Measurements from ENCODE around the gene SMIM35. TPM values are rescaled to one million over a fixed set of nuclear protein-coding genes. Genes with fewer than 3 reads are reported as not detected.

SMIM35 gene
- total and polyA plus RNA-seq, 2 donors (not counting 3 experiments of a cell fraction or from before 2014, with no cell fraction given), result not detected

DNA sequence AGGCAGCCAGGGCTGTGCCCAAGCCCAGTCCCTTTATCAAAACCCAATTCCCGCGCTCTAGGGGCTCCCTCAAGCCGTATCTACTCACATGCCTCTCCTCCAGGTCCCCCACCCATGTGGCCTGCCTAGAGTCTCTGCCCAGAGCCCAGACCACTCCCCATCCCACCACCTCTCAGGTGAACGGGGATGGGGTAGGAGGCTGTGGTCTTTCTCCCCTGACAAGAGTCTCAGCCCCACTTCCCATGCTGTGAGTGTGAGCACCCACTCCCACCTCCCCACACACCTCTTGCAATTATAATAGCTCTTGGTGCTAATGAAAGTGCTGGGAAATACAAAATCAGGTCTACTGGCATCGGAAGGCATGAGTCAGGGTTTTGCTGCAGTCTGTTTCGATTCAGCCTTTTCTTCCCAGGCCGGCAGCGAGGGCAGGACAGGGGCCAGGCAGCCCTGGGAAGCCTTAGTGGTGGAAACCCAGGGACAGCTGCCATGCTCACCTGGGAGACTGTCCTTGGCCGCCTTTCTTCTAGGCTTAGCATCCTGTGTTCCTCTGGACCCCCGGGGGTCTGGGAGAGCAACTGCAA, 26.6 kb downstream of the SMIM35 start:
- no peak overlapping the region for H2AFZ ChIP-seq (ENCODE audit: low read depth, low read length)
- FAIRE-seq (no peak), DNase-seq (ENCODE audit: low read depth, low spot score) (no peak)
- intact Hi-C loops (cut with micrococcal nuclease), result loop anchor here (10.0 kb wide), 1 partner anchor 55 kb away; no protein-coding TSS in a partner anchor
- H3K9me1 ChIP-seq (replicated peaks; ENCODE audit: control insufficient read depth, extremely low read depth, insufficient read depth, low read length), result no peaks in the 10 kb centered on the region
- no peaks in the 10 kb centered on the region for H3K79me2 ChIP-seq (ENCODE audit: control insufficient read depth, insufficient read depth, low read length)
- no peaks in the 10 kb centered on the region for H3K4me1 ChIP-seq (ENCODE audit: control insufficient read depth, extremely low read depth, insufficient read depth, low read length)
- TF ChIP-seq EZH2 (IDR thresholded peaks at IDR 0.05; ENCODE audit: borderline replicate concordance, low read depth, low read length, severe bottlenecking), result no peak
- TF ChIP-seq, protein P1, sequence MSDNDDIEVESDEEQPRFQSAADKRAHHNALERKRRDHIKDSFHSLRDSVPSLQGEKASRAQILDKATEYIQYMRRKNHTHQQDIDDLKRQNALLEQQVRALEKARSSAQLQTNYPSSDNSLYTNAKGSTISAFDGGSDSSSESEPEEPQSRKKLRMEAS (IDR thresholded peaks at IDR 0.05; ENCODE audit: insufficient read depth, insufficient read length), result no peak
- no peak for TF ChIP-seq GATA2 (IDR thresholded peaks at IDR 0.05; ENCODE audit: insufficient read depth, insufficient read length, low read depth, low read length)
- TF ChIP-seq FOS (IDR thresholded peaks at IDR 0.05; ENCODE audit: borderline replicate concordance, insufficient read depth, low read length), result no peak
- no peak for TF ChIP-seq JUN (IDR thresholded peaks at IDR 0.05; ENCODE audit: borderline replicate concordance, insufficient read depth, insufficient read length, low read depth)
- TF ChIP-seq POLR2A (IDR thresholded peaks at IDR 0.05; ENCODE audit: low read depth, low read length), result no peak
- TF ChIP-seq POLR2AphosphoS5 (IDR thresholded peaks at IDR 0.05; ENCODE audit: insufficient read depth, low read depth, low read length), result no peak
- TF ChIP-seq MYC (IDR thresholded peaks at IDR 0.05; ENCODE audit: low read depth, low read length), result no peak
- TF ChIP-seq, protein P2, sequence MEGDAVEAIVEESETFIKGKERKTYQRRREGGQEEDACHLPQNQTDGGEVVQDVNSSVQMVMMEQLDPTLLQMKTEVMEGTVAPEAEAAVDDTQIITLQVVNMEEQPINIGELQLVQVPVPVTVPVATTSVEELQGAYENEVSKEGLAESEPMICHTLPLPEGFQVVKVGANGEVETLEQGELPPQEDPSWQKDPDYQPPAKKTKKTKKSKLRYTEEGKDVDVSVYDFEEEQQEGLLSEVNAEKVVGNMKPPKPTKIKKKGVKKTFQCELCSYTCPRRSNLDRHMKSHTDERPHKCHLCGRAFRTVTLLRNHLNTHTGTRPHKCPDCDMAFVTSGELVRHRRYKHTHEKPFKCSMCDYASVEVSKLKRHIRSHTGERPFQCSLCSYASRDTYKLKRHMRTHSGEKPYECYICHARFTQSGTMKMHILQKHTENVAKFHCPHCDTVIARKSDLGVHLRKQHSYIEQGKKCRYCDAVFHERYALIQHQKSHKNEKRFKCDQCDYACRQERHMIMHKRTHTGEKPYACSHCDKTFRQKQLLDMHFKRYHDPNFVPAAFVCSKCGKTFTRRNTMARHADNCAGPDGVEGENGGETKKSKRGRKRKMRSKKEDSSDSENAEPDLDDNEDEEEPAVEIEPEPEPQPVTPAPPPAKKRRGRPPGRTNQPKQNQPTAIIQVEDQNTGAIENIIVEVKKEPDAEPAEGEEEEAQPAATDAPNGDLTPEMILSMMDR (IDR thresholded peaks at IDR 0.05; ENCODE audit: extremely low read depth in 1 of 2, insufficient read depth in 1 of 2, low read depth in 1 of 2, low read length in 2 of 2), result no peak
- no peaks in the 10 kb centered on the region for H3K36me3 ChIP-seq (ENCODE audit: control insufficient read depth in 2 of 2, extremely low read depth in 1 of 2, insufficient read depth in 2 of 2, low read length in 2 of 2)
- no peak overlapping the region for H3K4me3 ChIP-seq (replicated peaks in 1 of 3; ENCODE audit: insufficient read depth in 1 of 3, low read depth in 1 of 3, low read length in 3 of 3)
- CTCF ChIA-PET, result interaction anchor here (0.6 to 2.9 kb wide), 2 partner anchors 7 to 1577 kb away, joined by 3 to 16 read pairs; no protein-coding TSS in a partner anchor
- H4K20me1 ChIP-seq (replicated peaks; ENCODE audit: control insufficient read depth, extremely low read depth, insufficient read depth, low read length), result no peaks in the 10 kb centered on the region
- no TSS peak for BruUV-seq (replicated peaks)
- no peak overlapping the region for H3K27ac ChIP-seq (ENCODE audit: insufficient read depth, low read depth, low read length)
- no peak overlapping the region for H3K9ac ChIP-seq (replicated peaks; ENCODE audit: extremely low read depth, insufficient read depth, low read length)
- dilution Hi-C loops (cut with MboI; ENCODE audit: extremely low pct_ligation_motif_present, low sequenced_read_pairs), result no loop called here
- no peak overlapping the region for H3K4me2 ChIP-seq (ENCODE audit: insufficient read depth, low read length)
- H3K9me3 ChIP-seq (replicated peaks; ENCODE audit: control insufficient read depth, insufficient read depth, low read length), result no peaks in the 10 kb centered on the region
- POLR2A ChIA-PET, result no interaction called here
- no peaks in the 10 kb centered on the region for H3K27me3 ChIP-seq (ENCODE audit: control insufficient read depth in 2 of 2, insufficient read depth in 2 of 2, low read length in 2 of 2)

All from endothelial cell of umbilical vein (primary cell).